MG63 (cell line): ENCODE results near the gene PTPRA. TPM values are rescaled to one million over a fixed set of nuclear protein-coding genes. Genes with fewer than 3 reads are reported as not detected.
"Not testable (repeated sequence)": the region's sequence is repeated elsewhere in the genome, so short reads cannot be mapped to it uniquely, and the experiment has no call there.

ENCODE experiments used
- DNase-seq: peaks from one replicate; pipeline ENCODE4 v3.0.0-alpha.2; 2020
- H3K27me3 ChIP-seq: fragments of 250-450 bp; sonication (Bioruptor Pico); 2 replicates; pipeline ENCODE4 v1.5.1; 2020; ENCODE audit warnings: mild to moderate bottlenecking, moderate library complexity
- H3K36me3 ChIP-seq: fragments of 250-450 bp; sonication (Bioruptor Pico); 2 replicates; pipeline ENCODE4 v1.5.1; 2020; ENCODE audit warnings: mild to moderate bottlenecking, moderate library complexity
- H3K4me3 ChIP-seq: fragments of 250-450 bp; sonication (Bioruptor Pico); 2 replicates; pipeline ENCODE4 v1.5.1; 2020; ENCODE audit warnings: mild to moderate bottlenecking, moderate library complexity
- H3K9me3 ChIP-seq: fragments of 250-450 bp; sonication (Bioruptor Pico); 2 replicates; pipeline ENCODE4 v1.5.1; 2020; ENCODE audit warnings: mild to moderate bottlenecking, moderate library complexity
- total RNA-seq: library from RNA; depleted of rRNA; stranded (reverse); fragments of >200 nt; shearing (Covaris generic); gene quantifications from 2 replicates; pipeline ENCODE4 v1.2.3, GENCODE V29; 2014; ENCODE audit warnings: low replicate concordance; rRNA removed

Gene PTPRA
- 8.8 and 13.3 TPM in 2 replicates for total RNA-seq

GRCh38 chr20:2873010-2873746 is at the start of gene PTPRA:
Gene PTPRA (plus strand): TSS chr20:2873481. CDS start chr20:2964278, 90,797 bp downstream.
- peak within 1 kb of the TSS; percentile 70 for H3K4me3 ChIP-seq
- peak; percentile 87 for DNase-seq
- H3K9me3 ChIP-seq = no peaks in the 10 kb centered on the region
- H3K36me3 ChIP-seq = no peaks in the 10 kb centered on the region; the same call in 1 of the 2 replicates
- H3K27me3 ChIP-seq = no peaks in the 10 kb centered on the region

- Histone ChIP-seq H3K4me3 (no peak overlapping the region), H3K9me3 (no peaks in the 10 kb centered on the region), H3K27me3 (peaks cover 14% of the 10 kb centered on the region), H3K36me3 (no peaks in the 10 kb centered on the region)
- no peak for DNase-seq
Observed at GRCh38 chr20:2825761-2826160, 47.5 kb upstream of the PTPRA start.

GRCh38 chr20:2826655-2827054 is 46.6 kb upstream of the PTPRA start:
- H3K27me3 ChIP-seq = peaks cover 14% of the 10 kb centered on the region
- H3K36me3 ChIP-seq = no peaks in the 10 kb centered on the region
- no peaks in the 10 kb centered on the region for H3K9me3 ChIP-seq
- H3K4me3 ChIP-seq = no peak overlapping the region
- no peak for DNase-seq

GRCh38 chr20:2829376-2829775 is 43.9 kb upstream of the PTPRA start:
- Histone ChIP-seq H3K4me3 (no peak overlapping the region), H3K36me3 (no peaks in the 10 kb centered on the region), H3K27me3 (peaks cover 12% of the 10 kb centered on the region), H3K9me3 (no peaks in the 10 kb centered on the region)
- DNase-seq = no peak

- not testable (repeated sequence) for H3K9me3 ChIP-seq, H3K36me3 ChIP-seq, DNase-seq, H3K4me3 ChIP-seq, H3K27me3 ChIP-seq
Observed at GRCh38 chr20:2831206-2831605, 42.1 kb upstream of the PTPRA start.

GRCh38 chr20:2833761-2834160 is 39.5 kb upstream of the PTPRA start:
- no peak for DNase-seq
- Histone ChIP-seq H3K27me3 (peaks cover 4% of the 10 kb centered on the region), H3K4me3 (no peak overlapping the region), H3K36me3 (no peaks in the 10 kb centered on the region), H3K9me3 (no peaks in the 10 kb centered on the region)

- Histone ChIP-seq H3K9me3 (no peaks in the 10 kb centered on the region), H3K36me3 (no peaks in the 10 kb centered on the region), H3K27me3 (no peaks in the 10 kb centered on the region), H3K4me3 (no peak overlapping the region)
- DNase-seq = no peak
Observed at GRCh38 chr20:2834401-2835110, 38.7 kb upstream of the PTPRA start.

- DNase-seq = no peak
- Histone ChIP-seq H3K4me3 (no peak overlapping the region), H3K9me3 (no peaks in the 10 kb centered on the region), H3K36me3 (no peaks in the 10 kb centered on the region), H3K27me3 (no peaks in the 10 kb centered on the region)
Observed at GRCh38 chr20:2835331-2835796, 37.9 kb upstream of the PTPRA start.

- Histone ChIP-seq H3K4me3 (no peak overlapping the region), H3K36me3 (no peaks in the 10 kb centered on the region), H3K27me3 (no peaks in the 10 kb centered on the region), H3K9me3 (no peaks in the 10 kb centered on the region)
- no peak for DNase-seq
Observed at GRCh38 chr20:2836035-2836434, 37.2 kb upstream of the PTPRA start.

- DNase-seq = no peak
- Histone ChIP-seq H3K9me3 (no peaks in the 10 kb centered on the region), H3K4me3 (no peak overlapping the region), H3K27me3 (no peaks in the 10 kb centered on the region), H3K36me3 (no peaks in the 10 kb centered on the region)
Observed at GRCh38 chr20:2837221-2837960, 35.9 kb upstream of the PTPRA start.

- Histone ChIP-seq H3K9me3 (no peaks in the 10 kb centered on the region), H3K36me3 (no peaks in the 10 kb centered on the region), H3K27me3 (no peaks in the 10 kb centered on the region), H3K4me3 (no peak overlapping the region)
- DNase-seq = no peak
Observed at GRCh38 chr20:2838170-2838797, 35.0 kb upstream of the PTPRA start.

GRCh38 chr20:2838847-2839671 is 34.2 kb upstream of the PTPRA start:
- H3K27me3 ChIP-seq = no peaks in the 10 kb centered on the region
- no peak overlapping the region for H3K4me3 ChIP-seq
- no peaks in the 10 kb centered on the region for H3K36me3 ChIP-seq
- H3K9me3 ChIP-seq = no peaks in the 10 kb centered on the region
- DNase-seq = no peak

GRCh38 chr20:2839732-2840137 is 33.5 kb upstream of the PTPRA start:
- Histone ChIP-seq H3K27me3 (no peaks in the 10 kb centered on the region), H3K9me3 (no peaks in the 10 kb centered on the region), H3K4me3 (peak overlapping the region; percentile 62), H3K36me3 (no peaks in the 10 kb centered on the region)
- no peak for DNase-seq

- Histone ChIP-seq H3K4me3 (peak within 1 kb of the TSS; percentile 62), H3K27me3 (no peaks in the 10 kb centered on the region), H3K9me3 (no peaks in the 10 kb centered on the region), H3K36me3 (no peaks in the 10 kb centered on the region)
- peak; percentile 85 for DNase-seq
Observed at GRCh38 chr20:2840138-2840966, 32.9 kb upstream of the PTPRA start, which contains the start of the genes PCED1A and VPS16. Gene PCED1A (minus strand): TSS chr20:2840655. CDS start chr20:2839912, 743 bp downstream. Gene VPS16 (plus strand): TSS chr20:2840745. CDS start chr20:2840775, 30 bp downstream.

GRCh38 chr20:2840967-2841531 is 32.2 kb upstream of the PTPRA start:
- peak; percentile 59 for DNase-seq
- Histone ChIP-seq H3K9me3 (no peaks in the 10 kb centered on the region), H3K4me3 (peak overlapping the region; percentile 62), H3K36me3 (no peaks in the 10 kb centered on the region), H3K27me3 (no peaks in the 10 kb centered on the region)
